Neural progenitor cell (in vitro differentiated cells): ENCODE measurements around the gene TRIM63.

ENCODE experiments used
- EZH2 ChIP-seq: fragments of 200-600 bp; sonication (generic); IDR thresholded peaks from 2 replicates; pipeline ENCODE4 v1.6.1; 2017; ENCODE audit warnings: antibody characterized with exemption, mild to moderate bottlenecking, moderate library complexity
- TF ChIP-seq, protein P1 (sequence below): fragments of 200-600 bp; sonication (generic); IDR thresholded peaks from 2 replicates; pipeline ENCODE4 v1.5.1; 2017; ENCODE audit warnings: antibody characterized with exemption, mild to moderate bottlenecking

DNA sequence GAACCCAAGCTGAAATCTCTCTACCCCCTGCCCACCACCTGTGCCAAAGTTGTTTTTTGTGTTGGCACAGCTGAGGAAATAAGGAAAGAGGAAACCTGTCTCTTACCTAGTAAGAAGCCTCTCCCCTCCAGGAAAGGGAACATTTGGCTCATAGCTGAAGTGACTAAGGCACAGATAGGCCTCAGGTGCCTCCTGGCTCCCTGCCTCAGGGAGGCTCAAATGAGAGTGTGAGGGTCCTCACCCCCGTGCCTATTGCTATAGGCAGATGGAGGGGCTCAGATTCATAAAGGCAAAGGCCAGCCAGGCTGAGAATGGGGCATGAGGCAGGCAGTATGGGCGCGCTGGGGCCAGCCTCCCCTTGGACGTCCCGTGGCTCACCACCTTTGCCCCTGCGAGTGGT is 29.0 kb downstream of the TRIM63 start:
- TF ChIP-seq, protein P1, sequence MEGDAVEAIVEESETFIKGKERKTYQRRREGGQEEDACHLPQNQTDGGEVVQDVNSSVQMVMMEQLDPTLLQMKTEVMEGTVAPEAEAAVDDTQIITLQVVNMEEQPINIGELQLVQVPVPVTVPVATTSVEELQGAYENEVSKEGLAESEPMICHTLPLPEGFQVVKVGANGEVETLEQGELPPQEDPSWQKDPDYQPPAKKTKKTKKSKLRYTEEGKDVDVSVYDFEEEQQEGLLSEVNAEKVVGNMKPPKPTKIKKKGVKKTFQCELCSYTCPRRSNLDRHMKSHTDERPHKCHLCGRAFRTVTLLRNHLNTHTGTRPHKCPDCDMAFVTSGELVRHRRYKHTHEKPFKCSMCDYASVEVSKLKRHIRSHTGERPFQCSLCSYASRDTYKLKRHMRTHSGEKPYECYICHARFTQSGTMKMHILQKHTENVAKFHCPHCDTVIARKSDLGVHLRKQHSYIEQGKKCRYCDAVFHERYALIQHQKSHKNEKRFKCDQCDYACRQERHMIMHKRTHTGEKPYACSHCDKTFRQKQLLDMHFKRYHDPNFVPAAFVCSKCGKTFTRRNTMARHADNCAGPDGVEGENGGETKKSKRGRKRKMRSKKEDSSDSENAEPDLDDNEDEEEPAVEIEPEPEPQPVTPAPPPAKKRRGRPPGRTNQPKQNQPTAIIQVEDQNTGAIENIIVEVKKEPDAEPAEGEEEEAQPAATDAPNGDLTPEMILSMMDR = no peak
- TF ChIP-seq EZH2 = no peak
